Right atrium auricular region (tissue), 2 donors: ENCODE measurements around the gene CEBPA. TPM values are rescaled to one million over a fixed set of nuclear protein-coding genes. Genes with fewer than 3 reads are reported as not detected.

Experiments used
- DNase-seq: peaks from one replicate; pipeline ENCODE4 v3.0.0-alpha.2; 2019; ENCODE audit warnings: low spot score
- H3K27ac ChIP-seq, 2 donors: fragments of 200-600 bp; sonication (generic); 1 replicate in 1 of 2; 2 replicates in 1 of 2; pipeline ENCODE4 v1.5.1; 2016 to 2019
- H3K27me3 ChIP-seq, 2 donors: fragments of 200-600 bp; sonication (generic); one replicate each; pipeline versions ENCODE4 v1.5.1 to v1.6.0; 2017 to 2019
- H3K36me3 ChIP-seq: fragments of 200-600 bp; sonication (generic); one replicate; pipeline ENCODE4 v1.5.1; 2016
- H3K4me1 ChIP-seq, 2 donors: fragments of 200-600 bp; sonication (generic); one replicate each; pipeline versions ENCODE4 v1.5.1 to v1.6.0; 2017 to 2019
- H3K4me3 ChIP-seq, 2 donors: fragments of 200-600 bp; sonication (generic); 1 replicate in 1 of 2; 2 replicates in 1 of 2; pipeline ENCODE4 v1.5.1; 2017 to 2019; ENCODE audit warnings: mild to moderate bottlenecking in 1 of 2, moderate library complexity in 1 of 2
- H3K9me3 ChIP-seq, 2 donors: fragments of 200-600 bp; sonication (generic); one replicate each; pipeline ENCODE4 v1.5.1; 2019
- total RNA-seq, 2 donors: library from RNA; depleted of rRNA; stranded (reverse); fragments of >200 nt; gene quantifications; one replicate each; pipeline ENCODE4 v1.1.0, GENCODE V29; 2016
- TF ChIP-seq, protein P1 (sequence below), 2 donors: fragments of 200-600 bp; sonication (generic); IDR thresholded peaks; one replicate each; pipeline ENCODE4 v1.5.1; 2019; ENCODE audit warnings: antibody characterized with exemption in 2 of 2

The CEBPA gene
- total RNA-seq, 2 donors from 2014 or later, result 1.3 to 11.0 TPM

DNA sequence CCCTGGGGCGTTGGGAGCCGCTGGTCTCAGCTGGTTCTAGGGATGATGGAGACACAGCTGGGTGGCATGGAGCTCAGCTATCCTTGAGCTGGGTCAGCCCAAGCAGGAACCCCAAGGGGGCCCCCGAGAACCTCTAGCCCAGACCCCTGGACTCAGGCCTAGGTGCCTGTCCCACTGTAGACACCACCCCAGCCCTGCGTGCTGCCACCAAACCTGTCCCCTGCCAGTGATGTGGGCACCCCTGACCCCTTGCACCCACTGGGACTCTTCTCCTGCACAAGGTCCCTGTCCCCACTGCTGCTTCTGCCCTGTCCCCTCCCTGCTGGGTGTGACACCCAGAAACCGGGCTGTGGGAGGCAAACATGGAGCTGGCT, 26.8 kb downstream of the CEBPA start:
- peaks cover 0 to 7% of the 10 kb centered on the region in 2 donors for H3K4me1 ChIP-seq
- H3K4me3 ChIP-seq, result no peak overlapping the region
- no peaks in the 10 kb centered on the region for H3K36me3 ChIP-seq
- H3K27ac ChIP-seq, result no peak overlapping the region
- no peaks in the 10 kb centered on the region for H3K9me3 ChIP-seq
- no peak for DNase-seq
- no peaks in the 10 kb centered on the region for H3K27me3 ChIP-seq
- TF ChIP-seq, protein P1, sequence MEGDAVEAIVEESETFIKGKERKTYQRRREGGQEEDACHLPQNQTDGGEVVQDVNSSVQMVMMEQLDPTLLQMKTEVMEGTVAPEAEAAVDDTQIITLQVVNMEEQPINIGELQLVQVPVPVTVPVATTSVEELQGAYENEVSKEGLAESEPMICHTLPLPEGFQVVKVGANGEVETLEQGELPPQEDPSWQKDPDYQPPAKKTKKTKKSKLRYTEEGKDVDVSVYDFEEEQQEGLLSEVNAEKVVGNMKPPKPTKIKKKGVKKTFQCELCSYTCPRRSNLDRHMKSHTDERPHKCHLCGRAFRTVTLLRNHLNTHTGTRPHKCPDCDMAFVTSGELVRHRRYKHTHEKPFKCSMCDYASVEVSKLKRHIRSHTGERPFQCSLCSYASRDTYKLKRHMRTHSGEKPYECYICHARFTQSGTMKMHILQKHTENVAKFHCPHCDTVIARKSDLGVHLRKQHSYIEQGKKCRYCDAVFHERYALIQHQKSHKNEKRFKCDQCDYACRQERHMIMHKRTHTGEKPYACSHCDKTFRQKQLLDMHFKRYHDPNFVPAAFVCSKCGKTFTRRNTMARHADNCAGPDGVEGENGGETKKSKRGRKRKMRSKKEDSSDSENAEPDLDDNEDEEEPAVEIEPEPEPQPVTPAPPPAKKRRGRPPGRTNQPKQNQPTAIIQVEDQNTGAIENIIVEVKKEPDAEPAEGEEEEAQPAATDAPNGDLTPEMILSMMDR (IDR thresholded peaks at IDR 0.05), result no peak

DNA sequence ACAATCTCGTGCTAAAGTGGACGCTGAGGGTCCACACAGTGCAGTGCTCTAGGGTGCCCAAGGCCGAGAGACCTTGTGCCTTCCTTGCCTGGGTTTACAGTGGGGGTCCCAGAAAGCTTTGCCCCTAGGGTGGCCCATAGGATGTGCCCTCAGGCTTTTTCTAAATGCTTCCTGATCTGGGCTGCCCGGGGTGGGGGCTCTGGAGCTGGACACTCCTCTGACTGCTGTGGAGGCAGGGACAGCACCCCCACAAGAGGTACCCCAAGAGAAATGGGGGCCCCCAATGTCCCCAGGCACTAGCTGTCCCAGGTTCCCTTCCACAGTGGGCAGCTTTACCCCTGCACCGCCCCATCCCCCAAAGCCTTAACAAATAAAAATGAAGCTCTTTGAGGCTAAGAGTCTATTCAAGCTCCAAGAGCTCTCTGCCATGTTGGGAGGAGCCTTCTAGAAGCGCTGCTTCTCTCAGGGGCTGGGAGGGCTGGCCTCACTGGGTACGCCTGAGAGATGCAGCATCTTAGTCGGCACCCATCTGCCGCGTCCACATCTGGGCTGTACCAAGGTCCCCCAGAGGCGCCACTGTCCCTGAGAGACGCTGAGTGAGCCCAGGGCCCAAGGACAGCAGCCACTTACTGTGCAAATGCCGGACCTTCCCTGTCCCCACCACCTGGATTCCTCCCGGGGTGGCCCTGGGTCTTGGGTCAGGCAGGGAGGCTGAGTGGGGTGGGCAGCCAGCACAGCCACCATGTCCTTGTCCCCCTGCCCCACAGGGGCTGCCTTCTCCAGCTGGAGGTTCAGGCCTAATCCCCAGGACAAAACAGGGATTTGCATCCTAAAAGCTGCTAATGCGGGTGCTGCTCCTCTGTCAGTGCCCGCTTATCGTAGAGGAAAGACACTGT, 27.4 kb downstream of the CEBPA start:
- Histone ChIP-seq H3K4me1 (peaks cover 0 to 7% of the 10 kb centered on the region in 2 donors), H3K9me3 (no peaks in the 10 kb centered on the region), H3K27me3 (no peaks in the 10 kb centered on the region), H3K27ac (no peak overlapping the region), H3K36me3 (no peaks in the 10 kb centered on the region), H3K4me3 (no peak overlapping the region)
- no peak for DNase-seq
- TF ChIP-seq, protein P1 (IDR thresholded peaks at IDR 0.05), result no peak

DNA sequence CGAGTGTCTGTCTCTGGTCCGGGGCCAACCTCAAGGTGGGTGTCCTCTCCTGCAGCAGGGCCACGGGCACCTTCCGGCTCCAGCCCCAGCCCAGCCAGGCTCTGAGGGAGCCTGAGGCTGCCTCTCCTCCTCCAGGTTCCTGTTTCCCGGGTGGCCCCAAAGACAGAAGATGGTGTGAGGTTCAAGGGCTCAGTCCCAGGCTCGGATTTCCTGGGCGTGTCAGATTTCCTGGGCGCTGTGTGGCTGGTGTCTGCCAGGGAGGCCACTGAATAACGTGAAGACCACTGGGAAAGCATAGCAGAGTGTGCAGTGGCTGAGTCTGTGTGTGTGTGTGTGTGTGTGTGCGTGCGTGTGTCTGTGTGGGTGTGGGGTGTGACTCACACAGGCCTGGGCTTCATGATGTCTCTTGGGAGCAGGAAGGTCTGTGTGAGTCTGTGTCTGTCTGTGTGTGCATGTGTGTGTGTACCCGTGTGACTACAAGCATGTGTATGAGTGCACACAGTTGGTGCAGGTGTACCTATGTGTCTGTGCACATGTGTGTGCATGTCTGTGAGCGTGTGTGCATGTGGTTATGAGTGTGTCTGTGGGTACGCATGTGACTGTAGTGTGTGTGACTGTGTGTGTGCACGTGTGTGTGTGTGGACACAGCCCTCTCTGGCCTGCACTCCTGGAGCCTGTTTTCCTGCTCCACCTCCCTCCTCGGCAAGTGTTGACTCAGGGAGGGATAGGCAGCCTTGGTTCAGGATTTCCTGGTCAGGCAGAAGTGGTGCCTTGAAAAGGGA, 28.3 kb downstream of the CEBPA start:
- H3K4me1 ChIP-seq, result peaks cover 0 to 7% of the 10 kb centered on the region in 2 donors
- DNase-seq, result no peak
- no peaks in the 10 kb centered on the region for H3K36me3 ChIP-seq
- TF ChIP-seq, protein P1 (IDR thresholded peaks at IDR 0.05), result no peak
- H3K4me3 ChIP-seq, result no peak overlapping the region
- no peak overlapping the region for H3K27ac ChIP-seq
- H3K27me3 ChIP-seq, result no peaks in the 10 kb centered on the region
- H3K9me3 ChIP-seq, result no peaks in the 10 kb centered on the region

DNA sequence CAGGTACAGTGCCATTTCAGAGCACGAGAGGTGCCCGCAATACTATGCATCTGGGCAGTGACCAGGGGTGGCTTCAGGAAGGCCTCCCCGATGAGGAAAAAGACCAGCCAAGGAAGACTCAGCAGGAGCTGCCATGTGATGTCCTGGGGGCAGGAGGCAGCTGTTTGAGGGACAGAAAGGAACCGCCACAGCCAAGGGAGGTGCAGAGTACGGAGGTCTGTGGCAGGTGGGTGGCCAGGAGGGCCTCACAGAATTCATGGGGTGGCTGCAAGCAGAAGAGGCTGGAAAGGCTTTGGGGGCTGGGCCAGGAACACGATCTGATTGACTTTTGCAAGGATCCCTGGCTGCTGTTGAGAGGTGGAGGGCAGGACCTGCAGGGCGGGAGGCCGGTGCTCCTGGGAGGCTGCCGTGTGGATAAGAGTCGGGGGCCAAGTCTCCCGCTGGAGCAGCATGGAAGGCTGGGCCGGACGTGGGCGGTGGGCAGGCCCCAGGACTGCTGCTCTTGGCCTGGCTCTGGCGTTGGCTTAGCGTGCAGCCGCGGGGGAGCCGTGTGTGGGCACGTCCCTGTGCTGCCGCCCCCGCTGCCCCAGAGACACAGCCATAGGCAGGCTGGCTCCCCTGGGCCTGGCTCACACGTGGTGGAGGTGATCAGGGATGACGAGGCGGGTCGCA, 29.1 kb downstream of the CEBPA start:
- peaks cover 0 to 7% of the 10 kb centered on the region in 2 donors for H3K4me1 ChIP-seq
- H3K9me3 ChIP-seq, result no peaks in the 10 kb centered on the region
- H3K36me3 ChIP-seq, result no peaks in the 10 kb centered on the region
- no peaks in the 10 kb centered on the region for H3K27me3 ChIP-seq
- DNase-seq, result no peak
- TF ChIP-seq, protein P1 (IDR thresholded peaks at IDR 0.05), result no peak
- H3K27ac ChIP-seq, result no peak overlapping the region
- H3K4me3 ChIP-seq, result no peak overlapping the region

DNA sequence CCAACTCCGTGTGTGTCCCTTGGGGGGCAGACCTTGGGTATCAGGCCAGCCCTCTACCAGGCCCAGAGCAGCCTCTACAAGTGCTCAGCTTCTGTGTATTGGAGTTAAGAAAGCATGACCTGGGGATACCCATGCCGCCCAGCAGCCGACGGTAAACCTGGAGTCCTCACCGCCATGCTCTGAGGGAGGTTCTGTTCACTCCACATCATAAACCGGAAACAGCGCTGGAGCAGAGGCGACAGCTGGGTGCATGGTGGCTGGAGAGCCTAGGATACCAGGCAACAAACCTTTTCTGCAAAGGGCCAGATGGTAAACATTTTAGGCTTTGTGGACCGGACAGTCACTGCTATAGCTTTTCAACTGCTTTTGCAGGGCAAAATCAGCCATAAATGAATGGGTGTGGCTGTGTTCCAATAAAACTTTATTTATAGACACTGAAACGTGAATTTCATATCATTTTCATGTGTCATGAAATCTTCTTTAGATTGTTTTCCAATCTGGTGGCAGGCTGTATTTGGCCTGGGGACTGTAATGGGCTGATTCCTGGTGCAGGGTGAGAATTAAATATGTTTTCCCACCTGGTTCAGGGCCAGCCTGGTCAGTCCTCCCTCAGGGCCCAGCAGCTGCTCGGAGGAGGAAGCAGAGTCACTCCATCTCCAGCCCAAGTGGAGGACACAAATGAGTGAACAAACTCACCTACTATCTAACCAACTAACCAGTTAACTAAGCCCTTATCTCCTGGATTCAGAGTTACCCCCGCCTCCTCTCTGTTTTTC, 30.9 kb downstream of the CEBPA start:
- Histone ChIP-seq H3K27me3 (no peaks in the 10 kb centered on the region), H3K4me1 (peaks cover 0 to 7% of the 10 kb centered on the region in 2 donors), H3K27ac (no peak overlapping the region), H3K9me3 (no peaks in the 10 kb centered on the region), H3K36me3 (no peaks in the 10 kb centered on the region), H3K4me3 (no peak overlapping the region)
- TF ChIP-seq, protein P1 (IDR thresholded peaks at IDR 0.05), result no peak
- DNase-seq, result no peak
